Measurements from ENCODE around the gene MPPED2.

The MPPED2 gene

DNA sequence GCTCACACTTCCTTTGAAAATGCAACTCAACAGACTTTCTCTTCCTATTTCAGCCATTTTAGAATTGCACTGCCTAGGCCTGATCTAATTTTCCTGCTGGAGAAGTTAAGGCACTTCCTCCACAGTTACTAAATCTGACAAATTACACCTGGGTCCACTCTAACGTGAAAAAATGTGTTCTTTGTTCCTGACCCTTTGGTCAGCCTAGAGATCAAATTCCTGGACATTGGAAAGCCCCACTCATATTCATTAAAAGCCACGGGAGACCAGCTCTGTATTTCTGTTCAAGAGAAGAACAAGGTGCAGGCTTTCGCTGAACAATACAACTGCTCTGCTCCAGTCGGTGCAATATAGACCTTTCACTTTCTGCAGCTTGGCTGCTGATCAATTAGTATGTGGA, 96.6 kb downstream of the MPPED2 start:
- no peak overlapping the region for H3K4me3 ChIP-seq (ENCODE audit: low read length)
- no peaks in the 10 kb centered on the region for H3K79me2 ChIP-seq (ENCODE audit: low read length)
- peaks cover 8% of the 10 kb centered on the region; the same call in 1 of the 2 replicates for H3K27me3 ChIP-seq (ENCODE audit: low read depth, low read length)
- H4K20me1 ChIP-seq (ENCODE audit: insufficient read depth, low read length), result no peaks in the 10 kb centered on the region
- H2AFZ ChIP-seq (ENCODE audit: low read depth, low read length), result no peak overlapping the region
- H3K4me1 ChIP-seq (ENCODE audit: low read length), result no peaks in the 10 kb centered on the region
- no peak for TF ChIP-seq CTCF (IDR thresholded peaks at IDR 0.05; ENCODE audit: low read depth, low read length)
- TF ChIP-seq EZH2phosphoT487 (IDR thresholded peaks at IDR 0.05; ENCODE audit: low read depth), result no peak
- H3K36me3 ChIP-seq (replicated peaks; ENCODE audit: low read depth, low read length), result no peaks in the 10 kb centered on the region
- no peak overlapping the region for H3K27ac ChIP-seq (ENCODE audit: low read length)
- no peak overlapping the region for H3K4me2 ChIP-seq (ENCODE audit: low read length)
- no peaks in the 10 kb centered on the region for H3K9me3 ChIP-seq (ENCODE audit: insufficient read depth, low read length)
- H3K9ac ChIP-seq (ENCODE audit: low read length), result no peak overlapping the region

DNA sequence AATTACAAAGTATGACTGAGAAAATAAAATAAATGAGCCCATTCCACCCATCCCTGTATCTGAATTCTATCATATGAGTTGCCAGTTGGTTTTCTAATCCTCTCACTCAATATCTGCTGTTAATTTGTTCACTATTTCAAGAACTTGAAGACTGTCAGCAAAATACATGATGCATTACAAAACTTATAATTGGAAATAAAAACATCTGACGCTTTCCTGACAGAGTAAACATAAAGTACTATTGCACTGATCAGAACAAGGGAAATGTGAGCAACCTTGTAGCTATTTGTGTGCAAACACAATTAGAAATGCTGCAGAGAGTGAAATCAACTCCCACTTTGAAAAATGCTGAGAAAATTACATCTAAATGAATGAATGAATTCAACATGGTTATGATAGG, 97.1 kb downstream of the MPPED2 start:
- Histone ChIP-seq H3K27me3 (ENCODE audit: low read depth, low read length) (peaks cover 8% of the 10 kb centered on the region; the same call in 1 of the 2 replicates), H3K9ac (ENCODE audit: low read length) (no peak overlapping the region), H3K4me1 (ENCODE audit: low read length) (no peaks in the 10 kb centered on the region), H2AFZ (ENCODE audit: low read depth, low read length) (no peak overlapping the region), H3K4me2 (ENCODE audit: low read length) (no peak overlapping the region), H3K27ac (ENCODE audit: low read length) (no peak overlapping the region), H3K9me3 (ENCODE audit: insufficient read depth, low read length) (no peaks in the 10 kb centered on the region), H3K36me3 (replicated peaks; ENCODE audit: low read depth, low read length) (no peaks in the 10 kb centered on the region), H4K20me1 (ENCODE audit: insufficient read depth, low read length) (no peaks in the 10 kb centered on the region), H3K79me2 (ENCODE audit: low read length) (no peaks in the 10 kb centered on the region), H3K4me3 (ENCODE audit: low read length) (no peak overlapping the region)
- TF ChIP-seq EZH2phosphoT487 (IDR thresholded peaks at IDR 0.05; ENCODE audit: low read depth) (no peak), CTCF (IDR thresholded peaks at IDR 0.05; ENCODE audit: low read depth, low read length) (no peak)

GRCh38 chr11:30488304-30488998, 97.7 kb downstream of the MPPED2 start:
- Histone ChIP-seq H2AFZ (ENCODE audit: low read depth, low read length) (0 out of 2 replicates have a peak overlapping the region, but pooled peaks have one; percentile 39), H3K9me3 (ENCODE audit: insufficient read depth, low read length) (no peaks in the 10 kb centered on the region), H3K4me3 (ENCODE audit: low read length) (no peak overlapping the region), H3K27me3 (ENCODE audit: low read depth, low read length) (peaks cover 8% of the 10 kb centered on the region; the same call in 1 of the 2 replicates), H3K4me1 (ENCODE audit: low read length) (no peaks in the 10 kb centered on the region), H3K36me3 (replicated peaks; ENCODE audit: low read depth, low read length) (no peaks in the 10 kb centered on the region), H3K4me2 (ENCODE audit: low read length) (no peak overlapping the region), H3K27ac (ENCODE audit: low read length) (no peak overlapping the region), H4K20me1 (ENCODE audit: insufficient read depth, low read length) (no peaks in the 10 kb centered on the region), H3K79me2 (ENCODE audit: low read length) (no peaks in the 10 kb centered on the region), H3K9ac (ENCODE audit: low read length) (no peak overlapping the region)
- TF ChIP-seq EZH2phosphoT487 (IDR thresholded peaks at IDR 0.05; ENCODE audit: low read depth) (no peak), CTCF (IDR thresholded peaks at IDR 0.05; ENCODE audit: low read depth, low read length) (no peak)

GRCh38 chr11:30487200-30487898, 98.8 kb downstream of the MPPED2 start:
- H3K9me3 ChIP-seq (ENCODE audit: insufficient read depth, low read length), result no peaks in the 10 kb centered on the region
- H3K9ac ChIP-seq (ENCODE audit: low read length), result no peak overlapping the region

More at GRCh38 chr11:30487200-30487898, 98.8 kb downstream of the MPPED2 start:
- Histone ChIP-seq H2AFZ (ENCODE audit: low read depth, low read length) (no peak overlapping the region), H3K27ac (ENCODE audit: low read length) (no peak overlapping the region), H3K27me3 (ENCODE audit: low read depth, low read length) (peaks cover 8% of the 10 kb centered on the region; the same call in 1 of the 2 replicates), H3K4me1 (ENCODE audit: low read length) (no peaks in the 10 kb centered on the region), H3K4me2 (ENCODE audit: low read length) (no peak overlapping the region), H3K4me3 (ENCODE audit: low read length) (no peak overlapping the region), H3K79me2 (ENCODE audit: low read length) (no peaks in the 10 kb centered on the region), H3K36me3 (replicated peaks; ENCODE audit: low read depth, low read length) (no peaks in the 10 kb centered on the region), H4K20me1 (ENCODE audit: insufficient read depth, low read length) (no peaks in the 10 kb centered on the region)
- no peak for TF ChIP-seq EZH2phosphoT487 (IDR thresholded peaks at IDR 0.05; ENCODE audit: low read depth)
- TF ChIP-seq CTCF (IDR thresholded peaks at IDR 0.05; ENCODE audit: low read depth, low read length), result no peak

Data from OCI-LY3 (cell line).